Activated naive CD4-positive, alpha-beta T cell treated with anti-CD3 and anti-CD28 coated beads for 36 hours (primary cell): ENCODE data around the gene POP4. TPM values are rescaled to one million over a fixed set of nuclear protein-coding genes. Genes with fewer than 3 reads are reported as not detected.
A peak's percentile ranks its signal among the peaks of the same experiment; 100 is the strongest.

Source experiments
- CTCF ChIA-PET: fragments of 350-600 bp; sonication (Branson Sonifier 250); formaldehyde crosslinking; loops from one replicate; lab custom pipeline; 2021; ENCODE audit warnings: antibody characterized with exemption; lab: Charles Lee
- DNase-seq: peaks from one replicate; pipeline ENCODE4 v3.0.0-alpha.2; 2020
- H3K27ac Mint-ChIP-seq: one replicate; pipeline ENCODE4 v1.8.0; 2021; ENCODE audit warnings: mild to moderate bottlenecking, mixed read lengths
- H3K27me3 Mint-ChIP-seq: one replicate; pipeline ENCODE4 v1.8.0; 2021; ENCODE audit warnings: low read depth, mixed read lengths
- H3K36me3 Mint-ChIP-seq: one replicate; pipeline ENCODE4 v1.8.0; 2021; ENCODE audit warnings: low read depth, mixed read lengths
- H3K4me1 Mint-ChIP-seq: one replicate; pipeline ENCODE4 v1.8.0; 2021; ENCODE audit warnings: low read depth, mixed read lengths
- H3K4me3 Mint-ChIP-seq: one replicate; pipeline ENCODE4 v1.8.0; 2021; ENCODE audit warnings: mild to moderate bottlenecking, moderate library complexity, mixed read lengths
- H3K9me3 Mint-ChIP-seq: one replicate; pipeline ENCODE4 v1.8.0; 2021; ENCODE audit warnings: mixed read lengths
- intact Hi-C: fragments of 100-400 bp; cut with micrococcal nuclease; formaldehyde crosslinking; loops from one replicate; pipeline ENCODE4 v1.15.1; 2023
- total RNA-seq, 2 experiments: library from RNA; stranded (reverse); gene quantifications; one replicate each; pipeline ENCODE4 v1.2.3, GENCODE V29; 2021

The POP4 gene
- total RNA-seq, 2 experiments from 2014 or later = 79.5 to 83.3 TPM

- H3K27me3 Mint-ChIP-seq = peaks cover 33% of the 10 kb centered on the region
- H3K36me3 Mint-ChIP-seq = peaks cover 2% of the 10 kb centered on the region
- no peak for DNase-seq
- CTCF ChIA-PET = no interaction called here
- H3K9me3 Mint-ChIP-seq = peaks cover 8% of the 10 kb centered on the region
- intact Hi-C loops = loop anchor here (10.0 kb wide), 1 partner anchor 253 kb away; no protein-coding TSS in a partner anchor
- no peak overlapping the region for H3K4me3 Mint-ChIP-seq
- H3K27ac Mint-ChIP-seq = no peak overlapping the region
- H3K4me1 Mint-ChIP-seq = peaks cover 21% of the 10 kb centered on the region
Measured at GRCh38 chr19:29581398-29581797, 24.7 kb upstream of the POP4 start.

- CTCF ChIA-PET = interaction anchor here (0.6 to 1.0 kb wide), 2 partner anchors 321 to 432 kb away, joined by 3 to 4 read pairs; no protein-coding TSS in a partner anchor
- H3K4me1 Mint-ChIP-seq = peaks cover 18% of the 10 kb centered on the region
- H3K27ac Mint-ChIP-seq = no peak overlapping the region
- peaks cover 8% of the 10 kb centered on the region for H3K9me3 Mint-ChIP-seq
- H3K36me3 Mint-ChIP-seq = peaks cover 2% of the 10 kb centered on the region
- H3K4me3 Mint-ChIP-seq = no peak overlapping the region
- H3K27me3 Mint-ChIP-seq = peaks cover 28% of the 10 kb centered on the region
- intact Hi-C loops = loop anchor here (10.0 kb wide), 1 partner anchor 251 kb away; no protein-coding TSS in a partner anchor
- DNase-seq = peak; percentile 27
Measured at GRCh38 chr19:29583196-29583999, 22.7 kb upstream of the POP4 start.

GRCh38 chr19:29586401-29586800 is 19.7 kb upstream of the POP4 start:
- Mint-ChIP-seq H3K27ac (no peak overlapping the region), H3K27me3 (peaks cover 36% of the 10 kb centered on the region), H3K36me3 (peaks cover 7% of the 10 kb centered on the region), H3K4me1 (peaks cover 18% of the 10 kb centered on the region), H3K4me3 (no peak overlapping the region), H3K9me3 (peaks cover 11% of the 10 kb centered on the region)
- intact Hi-C loops = loop anchor here (5.0 to 10.0 kb wide), 2 partner anchors 248 to 356 kb away; partner anchors contain the start of gene URI1
- CTCF ChIA-PET = interaction anchor here (1.2 to 2.7 kb wide), 2 partner anchors 10 to 11 kb away, joined by 4 to 10 read pairs; no protein-coding TSS in a partner anchor
- no peak for DNase-seq

GRCh38 chr19:29587059-29587458 is 19.0 kb upstream of the POP4 start:
- intact Hi-C loops = loop anchor here (1.0 to 10.0 kb wide), 5 partner anchors 11 to 355 kb away; partner anchors contain the start of genes POP4 and URI1
- Mint-ChIP-seq H3K9me3 (peaks cover 9% of the 10 kb centered on the region), H3K27me3 (peaks cover 39% of the 10 kb centered on the region), H3K36me3 (peaks cover 7% of the 10 kb centered on the region), H3K27ac (peak overlapping the region; percentile 76), H3K4me3 (no peak overlapping the region), H3K4me1 (peaks cover 18% of the 10 kb centered on the region)
- DNase-seq = no peak
- CTCF ChIA-PET = interaction anchor here (1.2 to 2.7 kb wide), 2 partner anchors 10 to 11 kb away, joined by 4 to 10 read pairs; no protein-coding TSS in a partner anchor

- Mint-ChIP-seq H3K4me3 (no peak overlapping the region), H3K27ac (peak overlapping the region; percentile 76), H3K4me1 (peaks cover 18% of the 10 kb centered on the region), H3K9me3 (peaks cover 9% of the 10 kb centered on the region), H3K27me3 (peaks cover 39% of the 10 kb centered on the region), H3K36me3 (peaks cover 7% of the 10 kb centered on the region)
- intact Hi-C loops = loop anchor here (1.0 to 10.0 kb wide), 5 partner anchors 11 to 355 kb away; partner anchors contain the start of genes POP4 and URI1
- DNase-seq = peak; percentile 84
- CTCF ChIA-PET = interaction anchor here (0.8 to 2.7 kb wide), 3 partner anchors 10 to 23 kb away, joined by 4 to 10 read pairs (median 4); no protein-coding TSS in a partner anchor
Measured at GRCh38 chr19:29587518-29587986, 18.5 kb upstream of the POP4 start.

GRCh38 chr19:29588095-29588494 is 18.0 kb upstream of the POP4 start:
- no peak overlapping the region for H3K27ac Mint-ChIP-seq
- peaks cover 9% of the 10 kb centered on the region for H3K9me3 Mint-ChIP-seq
- CTCF ChIA-PET = interaction anchor here (0.8 to 2.7 kb wide), 2 partner anchors 9 to 23 kb away, joined by 4 to 10 read pairs; no protein-coding TSS in a partner anchor
- no peak overlapping the region for H3K4me3 Mint-ChIP-seq
- H3K36me3 Mint-ChIP-seq = peaks cover 7% of the 10 kb centered on the region
- no peak for DNase-seq
- intact Hi-C loops = loop anchor here (5.0 to 10.0 kb wide), 2 partner anchors 247 to 354 kb away; partner anchors contain the start of gene URI1
- H3K27me3 Mint-ChIP-seq = peaks cover 40% of the 10 kb centered on the region
- H3K4me1 Mint-ChIP-seq = peaks cover 18% of the 10 kb centered on the region

GRCh38 chr19:29590278-29590677 is 15.8 kb upstream of the POP4 start:
- Mint-ChIP-seq H3K27me3 (peaks cover 40% of the 10 kb centered on the region), H3K36me3 (peaks cover 7% of the 10 kb centered on the region), H3K9me3 (peaks cover 9% of the 10 kb centered on the region), H3K27ac (no peak overlapping the region), H3K4me1 (peaks cover 12% of the 10 kb centered on the region), H3K4me3 (no peak overlapping the region)
- intact Hi-C loops = loop anchor here (10.0 kb wide), 1 partner anchor 125 kb away; no protein-coding TSS in a partner anchor
- DNase-seq = no peak
- CTCF ChIA-PET = no interaction called here

GRCh38 chr19:29591670-29592069 is 14.4 kb upstream of the POP4 start:
- CTCF ChIA-PET = no interaction called here

GRCh38 chr19:29593869-29594268 is 12.2 kb upstream of the POP4 start:
- intact Hi-C loops = loop anchor here (10.0 kb wide), 1 partner anchor 129 kb away; no protein-coding TSS in a partner anchor
- Mint-ChIP-seq H3K9me3 (peaks cover 9% of the 10 kb centered on the region), H3K4me1 (no peaks in the 10 kb centered on the region), H3K27me3 (peaks cover 29% of the 10 kb centered on the region), H3K36me3 (peaks cover 7% of the 10 kb centered on the region), H3K27ac (no peak overlapping the region), H3K4me3 (no peak overlapping the region)
- no peak for DNase-seq
- CTCF ChIA-PET = interaction anchor here (0.8 kb wide), 1 partner anchor 16 kb away, joined by 5 read pairs; no protein-coding TSS in a partner anchor

More at GRCh38 chr19:29591670-29592069, 14.4 kb upstream of the POP4 start:
- no peak for DNase-seq
- Mint-ChIP-seq H3K27ac (no peak overlapping the region), H3K4me1 (peaks cover 12% of the 10 kb centered on the region), H3K9me3 (peaks cover 9% of the 10 kb centered on the region), H3K27me3 (peaks cover 31% of the 10 kb centered on the region), H3K36me3 (peaks cover 7% of the 10 kb centered on the region), H3K4me3 (no peak overlapping the region)
- intact Hi-C loops = loop anchor here (10.0 kb wide), 1 partner anchor 127 kb away; no protein-coding TSS in a partner anchor

- no peak overlapping the region for H3K4me3 Mint-ChIP-seq
- intact Hi-C loops = loop anchor here (10.0 kb wide), 1 partner anchor 131 kb away; no protein-coding TSS in a partner anchor
- CTCF ChIA-PET = interaction anchor here (0.7 to 2.4 kb wide), 5 partner anchors 9 to 130 kb away, joined by 3 to 10 read pairs (median 5); no protein-coding TSS in a partner anchor
- no peak overlapping the region for H3K27ac Mint-ChIP-seq
- no peak for DNase-seq
- no peaks in the 10 kb centered on the region for H3K9me3 Mint-ChIP-seq
- no peaks in the 10 kb centered on the region for H3K4me1 Mint-ChIP-seq
- H3K36me3 Mint-ChIP-seq = no peaks in the 10 kb centered on the region
- H3K27me3 Mint-ChIP-seq = peaks cover 16% of the 10 kb centered on the region
Measured at GRCh38 chr19:29596080-29596727, 9.9 kb upstream of the POP4 start.

GRCh38 chr19:29596885-29597525 is 9.1 kb upstream of the POP4 start:
- intact Hi-C loops = loop anchor here (10.0 kb wide), 1 partner anchor 132 kb away; no protein-coding TSS in a partner anchor
- H3K27ac Mint-ChIP-seq = no peak overlapping the region
- CTCF ChIA-PET = interaction anchor here (0.7 to 2.4 kb wide), 5 partner anchors 9 to 129 kb away, joined by 3 to 10 read pairs (median 5); no protein-coding TSS in a partner anchor
- H3K9me3 Mint-ChIP-seq = no peaks in the 10 kb centered on the region
- H3K4me1 Mint-ChIP-seq = no peaks in the 10 kb centered on the region
- DNase-seq = no peak
- H3K36me3 Mint-ChIP-seq = no peaks in the 10 kb centered on the region
- H3K4me3 Mint-ChIP-seq = no peak overlapping the region
- H3K27me3 Mint-ChIP-seq = peaks cover 9% of the 10 kb centered on the region
